Endothelial cell of umbilical vein (primary cell): ENCODE measurements around the gene GLRX5.

ENCODE experiments used
- EZH2 ChIP-seq: IDR thresholded peaks from 2 replicates; pipeline ENCODE4 v1.6.1; 2012; ENCODE audit warnings: borderline replicate concordance, low read depth, mild to moderate bottlenecking, moderate library complexity, low read length, inconsistent platforms; ENCODE audit not compliant: severe bottlenecking
- FOS ChIP-seq: IDR thresholded peaks from 2 replicates; pipeline ENCODE4 v1.6.1; 2011; ENCODE audit warnings: mild to moderate bottlenecking, low read length, moderate library complexity, borderline replicate concordance; ENCODE audit not compliant: insufficient read depth
- GATA2 ChIP-seq: IDR thresholded peaks from 2 replicates; pipeline ENCODE4 v1.7.0; 2011; ENCODE audit warnings: low read depth, mild to moderate bottlenecking, moderate library complexity, mixed read lengths, low read length; ENCODE audit not compliant: insufficient read length, insufficient read depth
- JUN ChIP-seq: IDR thresholded peaks from 2 replicates; pipeline ENCODE4 v1.6.1; 2011; ENCODE audit warnings: borderline replicate concordance, low read depth; ENCODE audit not compliant: insufficient read length, insufficient read depth
- MYC ChIP-seq: IDR thresholded peaks from one replicate; pipeline ENCODE4 v1.6.1; 2011; ENCODE audit warnings: mild to moderate bottlenecking, low read depth, low read length
- POLR2A ChIP-seq: IDR thresholded peaks from 2 replicates; pipeline ENCODE4 v1.6.1; 2012; ENCODE audit warnings: low read depth, mild to moderate bottlenecking, control low read depth, low read length
- POLR2AphosphoS5 ChIP-seq: IDR thresholded peaks from 2 replicates; pipeline ENCODE4 v1.6.1; 2012; ENCODE audit warnings: low read depth, mild to moderate bottlenecking, control low read depth, low read length, moderate library complexity; ENCODE audit not compliant: insufficient read depth
- TF ChIP-seq, protein P1 (sequence below), 2 donors: IDR thresholded peaks; 1 replicate in 1 of 2; 2 replicates in 1 of 2; pipeline ENCODE4 v1.5.1; 2011; ENCODE audit warnings: low read length in 2 of 2, mild to moderate bottlenecking in 2 of 2, moderate library complexity in 2 of 2, control low read depth in 1 of 2, inconsistent platforms in 1 of 2, low read depth in 1 of 2; ENCODE audit not compliant: insufficient read depth in 1 of 2; ENCODE audit errors: extremely low read depth in 1 of 2
- TF ChIP-seq, protein P2 (sequence below): IDR thresholded peaks from 2 replicates; pipeline ENCODE4 v1.6.1; 2011; ENCODE audit not compliant: insufficient read depth, insufficient read length

DNA sequence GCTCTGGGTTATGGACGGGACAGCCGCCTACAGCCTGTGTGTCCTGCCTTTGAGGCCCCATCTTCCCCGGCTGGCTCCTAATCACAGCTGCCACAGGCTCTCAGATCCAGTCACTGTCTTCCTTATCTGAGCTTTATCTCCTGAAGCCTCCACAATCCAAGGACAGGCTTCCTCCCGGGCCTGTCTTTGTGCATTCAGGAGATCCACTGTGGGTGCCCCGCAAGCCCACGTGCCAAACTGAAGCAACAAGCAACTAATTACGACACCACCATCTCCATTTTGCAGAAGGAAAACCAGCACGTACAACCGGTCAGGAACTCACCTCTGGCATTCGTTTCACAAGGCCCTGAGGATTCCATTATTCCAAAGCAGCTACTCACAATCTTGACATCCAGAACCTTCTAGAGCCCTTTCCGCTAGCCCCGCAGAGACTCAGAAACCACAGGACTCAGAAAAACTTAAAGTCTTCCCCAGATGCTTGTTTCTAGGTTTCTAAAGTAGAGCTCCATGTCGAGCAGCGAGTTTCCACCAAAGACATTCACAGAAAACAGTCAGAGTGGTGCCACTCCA, 32.4 kb upstream of the GLRX5 start:
- TF ChIP-seq POLR2AphosphoS5 (no peak), EZH2 (no peak), JUN (no peak), GATA2 (no peak), POLR2A (no peak), FOS (no peak), MYC (no peak)
- TF ChIP-seq, protein P1, sequence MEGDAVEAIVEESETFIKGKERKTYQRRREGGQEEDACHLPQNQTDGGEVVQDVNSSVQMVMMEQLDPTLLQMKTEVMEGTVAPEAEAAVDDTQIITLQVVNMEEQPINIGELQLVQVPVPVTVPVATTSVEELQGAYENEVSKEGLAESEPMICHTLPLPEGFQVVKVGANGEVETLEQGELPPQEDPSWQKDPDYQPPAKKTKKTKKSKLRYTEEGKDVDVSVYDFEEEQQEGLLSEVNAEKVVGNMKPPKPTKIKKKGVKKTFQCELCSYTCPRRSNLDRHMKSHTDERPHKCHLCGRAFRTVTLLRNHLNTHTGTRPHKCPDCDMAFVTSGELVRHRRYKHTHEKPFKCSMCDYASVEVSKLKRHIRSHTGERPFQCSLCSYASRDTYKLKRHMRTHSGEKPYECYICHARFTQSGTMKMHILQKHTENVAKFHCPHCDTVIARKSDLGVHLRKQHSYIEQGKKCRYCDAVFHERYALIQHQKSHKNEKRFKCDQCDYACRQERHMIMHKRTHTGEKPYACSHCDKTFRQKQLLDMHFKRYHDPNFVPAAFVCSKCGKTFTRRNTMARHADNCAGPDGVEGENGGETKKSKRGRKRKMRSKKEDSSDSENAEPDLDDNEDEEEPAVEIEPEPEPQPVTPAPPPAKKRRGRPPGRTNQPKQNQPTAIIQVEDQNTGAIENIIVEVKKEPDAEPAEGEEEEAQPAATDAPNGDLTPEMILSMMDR (IDR thresholded peaks at IDR 0.05; ENCODE audit: extremely low read depth in 1 of 2, insufficient read depth in 1 of 2, low read depth in 1 of 2, low read length in 2 of 2) = no peak
- TF ChIP-seq, protein P2, sequence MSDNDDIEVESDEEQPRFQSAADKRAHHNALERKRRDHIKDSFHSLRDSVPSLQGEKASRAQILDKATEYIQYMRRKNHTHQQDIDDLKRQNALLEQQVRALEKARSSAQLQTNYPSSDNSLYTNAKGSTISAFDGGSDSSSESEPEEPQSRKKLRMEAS = no peak
